Stimulated activated CD4-positive, alpha-beta T cell treated with anti-CD3 and anti-CD28 coated beads, Interleukin-1b, Interleukin-23, amount 100 ng/mL, for 24 hours (primary cell): ENCODE data around the gene SPACA7.
"Not testable (repeated sequence)": the region's sequence is repeated elsewhere in the genome, so short reads cannot be mapped to it uniquely, and the experiment has no call there.

Experiments
- DNase-seq, 4 experiments: peaks; one replicate each; pipeline ENCODE4 v3.0.0-alpha.2; 2020; ENCODE audit warnings: low read depth in 4 of 4, low spot score in 1 of 4

SPACA7 gene

GRCh38 chr13:112349681-112350080, 26.5 kb upstream of the SPACA7 start:
- no peak for DNase-seq

- no peak for DNase-seq
These were observed 25.9 kb upstream of the SPACA7 start for GRCh38 chr13:112350300-112350699.

DNA sequence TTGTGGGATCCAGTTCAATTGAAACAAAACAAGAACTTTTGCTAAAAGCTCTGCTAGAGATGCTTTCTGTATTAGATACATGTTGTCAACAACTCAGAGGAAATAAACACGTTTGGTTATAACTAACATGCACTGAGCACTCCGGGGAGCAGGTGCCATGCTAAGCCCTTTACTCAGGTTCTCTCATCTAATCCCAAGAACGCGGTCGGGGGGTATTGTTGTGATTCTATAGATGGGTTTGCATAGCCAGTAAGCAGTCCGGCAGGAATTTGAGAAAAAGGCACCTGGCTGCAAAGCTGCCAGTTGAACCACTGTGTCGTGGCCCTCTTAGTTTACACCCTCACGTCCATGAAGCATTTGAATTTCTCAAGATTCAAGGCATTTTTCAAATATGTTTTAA, 24.3 kb upstream of the SPACA7 start:
- no peak for DNase-seq

GRCh38 chr13:112353856-112354255, 22.3 kb upstream of the SPACA7 start:
- no peak for DNase-seq

- DNase-seq, result no peak
These were observed 21.6 kb upstream of the SPACA7 start for GRCh38 chr13:112354330-112355273.

GRCh38 chr13:112355274-112355838, 20.8 kb upstream of the SPACA7 start:
- no peak for DNase-seq

DNA sequence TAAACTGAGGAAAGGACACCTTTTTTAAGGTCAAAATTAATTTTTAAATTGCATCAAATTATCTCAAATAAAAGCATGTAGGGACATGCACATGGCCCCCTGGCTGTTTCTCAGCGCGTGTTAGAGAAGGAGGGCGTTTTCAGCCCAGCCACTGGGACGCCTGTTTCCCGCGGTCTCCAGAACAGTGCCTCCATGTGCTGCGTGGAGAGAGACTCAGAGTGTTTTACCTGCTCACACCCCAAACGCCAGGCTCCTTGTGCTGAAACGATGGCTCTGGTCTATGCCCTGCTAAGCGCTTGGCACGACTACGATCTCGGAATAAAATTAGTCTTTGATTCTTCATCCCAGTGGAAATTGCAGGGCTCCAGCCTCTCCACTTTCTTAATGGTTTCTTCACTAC, 20.0 kb upstream of the SPACA7 start:
- no peak for DNase-seq

DNA sequence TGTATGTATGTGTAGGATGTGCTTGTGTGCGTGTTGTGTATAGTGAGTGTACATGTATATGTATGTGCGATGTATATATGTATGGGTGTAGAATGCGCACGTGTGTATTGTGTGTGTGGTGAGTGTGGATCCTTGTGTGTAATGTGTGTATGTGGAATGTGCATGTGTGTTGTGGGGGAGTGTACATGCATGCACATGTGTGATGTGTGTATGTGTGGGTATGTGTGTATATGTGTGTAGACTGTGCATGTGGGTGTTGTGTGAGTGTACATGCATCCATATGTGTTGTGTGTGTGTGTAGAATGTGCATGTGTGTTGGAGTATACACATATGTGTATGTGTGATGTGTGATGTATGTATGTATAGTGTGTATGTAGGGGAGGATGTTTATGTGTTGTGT, 18.0 kb upstream of the SPACA7 start:
- DNase-seq, result no peak

DNA sequence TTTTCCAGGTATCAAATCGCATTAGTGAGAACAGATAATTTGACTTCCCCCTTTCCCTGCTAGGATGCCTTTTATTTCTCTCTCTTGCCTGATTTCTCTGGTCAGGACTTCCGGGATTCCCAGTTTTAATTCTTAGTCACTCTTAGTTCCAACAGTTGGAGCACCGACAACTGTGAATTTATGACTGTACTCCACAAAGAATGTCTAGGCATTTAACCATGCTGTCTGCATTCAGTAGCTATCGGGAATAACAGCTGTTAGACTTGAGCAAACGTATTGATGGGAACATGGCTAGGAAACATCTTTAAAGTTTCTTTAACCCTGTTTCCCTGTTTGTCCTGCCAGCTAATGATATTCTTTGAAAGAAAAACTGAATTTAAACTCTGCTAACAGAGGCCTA, 14.1 kb upstream of the SPACA7 start:
- DNase-seq, result no peak

- DNase-seq, result no peak
These were observed 12.2 kb upstream of the SPACA7 start for GRCh38 chr13:112363867-112364528.

DNA sequence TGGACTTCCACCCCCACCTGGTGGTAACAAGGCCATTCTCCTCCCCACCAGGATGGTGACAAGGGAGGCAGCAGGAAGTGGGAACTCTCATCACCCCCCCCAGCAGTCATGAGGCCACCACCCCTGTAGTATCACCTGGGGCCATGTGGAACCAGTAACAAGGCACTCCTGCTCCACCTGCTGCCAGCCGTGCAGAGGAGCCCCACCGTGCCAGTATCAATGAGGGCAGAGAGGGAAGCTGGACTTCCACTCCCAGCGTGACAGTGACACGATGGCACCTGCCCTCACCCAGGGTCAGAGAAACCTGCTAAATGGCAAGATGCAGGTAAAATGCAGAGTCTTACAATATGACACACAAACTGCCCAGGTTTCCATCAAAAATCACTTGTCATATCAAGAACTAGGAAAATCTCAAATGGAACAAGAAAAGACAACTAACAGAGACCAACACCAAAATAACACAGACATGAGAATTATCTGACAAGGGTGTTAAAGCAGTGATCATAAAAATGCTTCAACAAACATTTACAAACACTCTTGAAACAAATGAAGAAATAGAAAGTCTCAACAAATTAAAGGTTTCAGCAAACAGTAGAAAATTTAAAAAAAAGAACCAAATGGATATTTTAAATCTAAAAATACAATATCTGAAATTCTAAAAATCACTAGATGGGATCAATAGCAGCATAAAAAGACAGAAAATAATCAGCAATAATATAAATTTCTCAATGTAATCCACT, 9.1 kb upstream of the SPACA7 start:
- no peak for DNase-seq

GRCh38 chr13:112368883-112369282, 7.3 kb upstream of the SPACA7 start:
- no peak for DNase-seq

DNA sequence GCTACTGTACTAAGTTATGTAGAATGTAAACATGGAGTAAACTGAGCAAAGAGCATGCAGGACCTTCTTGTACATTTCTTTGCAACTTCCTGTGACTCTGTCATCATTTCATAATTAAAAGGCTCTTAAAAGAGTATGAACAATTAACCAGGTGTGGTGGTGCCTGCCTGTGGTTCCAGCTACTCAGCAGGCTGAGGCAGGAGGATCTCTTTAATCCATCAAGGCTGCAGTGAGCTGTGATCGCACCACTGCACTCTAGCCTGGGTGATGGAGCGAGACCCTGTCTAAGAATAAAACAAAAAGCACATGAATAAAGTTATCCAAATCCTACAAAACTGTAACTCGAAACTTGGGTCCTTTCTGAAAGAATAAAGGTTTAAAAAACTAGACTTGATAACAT, 5.8 kb upstream of the SPACA7 start:
- no peak for DNase-seq

DNA sequence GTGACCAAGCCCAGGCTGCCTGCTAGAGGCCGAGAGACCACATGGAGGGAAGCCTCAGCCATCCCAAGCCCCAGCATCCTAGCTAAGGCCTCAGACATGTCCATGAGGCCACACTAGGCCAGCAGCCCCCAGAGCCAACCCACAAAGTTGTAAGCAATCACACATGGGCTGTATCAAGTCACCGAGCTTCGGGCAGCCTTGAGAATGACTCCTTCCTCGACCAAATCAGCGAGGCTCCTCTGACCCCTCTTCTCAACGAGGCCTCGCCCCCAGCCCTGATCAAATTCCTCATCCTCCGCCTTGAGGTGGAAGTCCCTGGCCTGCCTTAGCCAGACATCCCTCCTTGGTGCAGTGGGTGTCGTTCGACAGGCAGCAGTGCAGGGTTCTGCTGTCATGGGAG, 1.9 kb upstream of the SPACA7 start:
- DNase-seq, result no peak

DNA sequence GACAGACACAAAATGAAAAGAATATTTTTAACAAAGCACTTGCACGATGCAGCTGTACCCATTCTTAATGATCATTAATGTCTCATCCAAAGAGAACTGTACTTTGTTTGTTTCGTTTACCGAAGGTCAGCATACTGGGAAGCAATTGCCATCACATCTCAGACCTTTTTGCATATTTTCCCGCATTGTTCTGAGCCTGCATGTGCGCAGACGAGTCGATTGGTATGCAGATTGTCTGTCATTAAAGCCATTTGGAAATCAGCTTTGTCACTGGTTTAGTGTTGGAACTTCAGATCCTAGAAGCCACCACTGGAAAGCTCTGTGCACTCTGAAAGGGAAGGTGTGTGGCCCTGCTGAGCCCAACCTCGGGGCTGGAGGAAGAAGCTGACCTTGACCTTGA, 15.6 kb downstream of the SPACA7 start:
- no peak for DNase-seq

DNA sequence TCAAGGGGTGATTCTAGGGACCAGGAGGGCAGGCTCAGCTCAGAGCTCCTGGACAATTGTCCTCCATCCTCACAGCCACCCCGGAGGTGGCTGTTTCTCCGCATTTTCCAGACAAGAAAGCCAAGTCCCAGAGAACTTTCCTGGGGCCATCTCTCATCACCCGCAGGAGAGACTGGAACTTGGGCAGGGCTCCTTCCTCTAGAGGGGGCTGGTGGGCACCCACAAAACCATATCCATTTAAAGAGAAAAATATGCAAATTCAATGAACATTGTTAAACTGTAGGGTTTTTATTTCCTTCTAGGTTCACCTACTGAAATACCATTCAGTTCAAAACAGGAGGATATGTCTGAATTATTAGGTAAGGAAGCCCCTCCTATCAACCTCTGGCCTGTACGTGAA, 16.6 kb downstream of the SPACA7 start:
- DNase-seq, result no peak

GRCh38 chr13:112395022-112395421, 18.9 kb downstream of the SPACA7 start:
- not testable (repeated sequence) for DNase-seq

- not testable (repeated sequence) for DNase-seq
These were observed 19.8 kb downstream of the SPACA7 start for GRCh38 chr13:112395941-112396340.

- no peak for DNase-seq
These were observed 21.0 kb downstream of the SPACA7 start for GRCh38 chr13:112397108-112397507.

DNA sequence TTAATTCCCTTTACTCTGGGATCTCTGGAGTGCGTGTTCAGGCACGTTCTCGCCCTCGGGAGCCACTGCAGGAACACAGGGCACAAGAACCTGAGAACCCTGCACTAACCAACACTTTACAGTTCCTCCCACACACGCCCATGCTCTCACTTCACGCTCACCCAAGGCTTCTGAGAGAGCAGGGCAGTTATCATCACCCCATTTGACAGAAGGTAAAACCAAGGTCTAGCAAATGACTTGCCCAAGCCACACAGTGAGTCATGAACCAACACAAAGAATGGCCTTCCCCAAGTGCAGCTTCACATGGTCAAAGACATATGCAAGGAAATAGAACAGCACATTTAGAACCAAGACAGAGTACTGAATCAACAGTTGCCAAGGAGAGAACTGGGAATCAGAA, 22.2 kb downstream of the SPACA7 start:
- DNase-seq, result not testable (repeated sequence)

DNA sequence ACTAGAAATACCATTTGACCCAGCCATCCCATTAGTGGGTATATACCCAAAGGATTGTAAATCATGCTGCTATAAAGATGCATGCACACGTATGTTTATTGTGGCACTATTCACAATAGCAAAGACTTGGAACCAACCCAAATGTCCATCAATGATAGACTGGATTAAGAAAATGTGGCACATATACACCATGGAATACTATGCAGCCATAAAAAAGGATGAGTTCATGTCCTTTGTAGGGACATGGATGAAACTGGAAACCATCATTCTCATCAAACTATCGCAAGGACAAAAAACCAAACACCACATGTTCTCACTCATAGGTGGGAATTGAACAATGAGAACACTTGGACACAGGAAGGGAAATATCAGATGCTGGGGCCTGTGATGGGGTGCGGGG, 33.7 kb downstream of the SPACA7 start:
- DNase-seq, result not testable (repeated sequence)
